Thymus (tissue), 11 donors: ENCODE results near the gene TUBA3E. TPM values are rescaled to one million over a fixed set of nuclear protein-coding genes. Genes with fewer than 3 reads are reported as not detected.
"Not testable (repeated sequence)": the region's sequence is repeated elsewhere in the genome, so short reads cannot be mapped to it uniquely, and the experiment has no call there.

Source experiments
- DNase-seq, 9 donors: peaks; one replicate each; pipeline ENCODE4 v3.0.0-alpha.2; 2013; ENCODE audit warnings: low spot score in 9 of 9, low read depth in 6 of 9, missing footprints in 1 of 9
- H3K27ac ChIP-seq, 2 donors: one replicate each; pipeline ENCODE4 v1.5.1; 2013; ENCODE audit warnings: control low read depth in 1 of 2, low read depth in 1 of 2, low read length in 1 of 2, mild to moderate bottlenecking in 1 of 2, moderate library complexity in 1 of 2
- H3K27me3 ChIP-seq, 2 donors: one replicate each; pipeline ENCODE4 v1.5.1; 2013; ENCODE audit warnings: low read length in 1 of 2; ENCODE audit not compliant: control insufficient read depth in 2 of 2, insufficient read depth in 1 of 2
- H3K36me3 ChIP-seq, 2 donors: one replicate each; pipeline ENCODE4 v1.5.1; 2013; ENCODE audit warnings: low read length in 1 of 2, mild to moderate bottlenecking in 1 of 2, moderate library complexity in 1 of 2; ENCODE audit not compliant: control insufficient read depth in 2 of 2, insufficient read depth in 2 of 2
- H3K4me1 ChIP-seq, 2 donors: one replicate each; pipeline ENCODE4 v1.5.1; 2013; ENCODE audit warnings: low read length in 2 of 2; ENCODE audit not compliant: control insufficient read depth in 2 of 2, insufficient read depth in 2 of 2
- H3K4me3 ChIP-seq, 2 donors: one replicate each; pipeline ENCODE4 v1.5.1; 2013; ENCODE audit warnings: low read length in 2 of 2, control low read depth in 1 of 2, mild to moderate bottlenecking in 1 of 2
- H3K9me3 ChIP-seq, 2 donors: one replicate each; pipeline ENCODE4 v1.5.1; 2013; ENCODE audit warnings: low read length in 1 of 2, mild to moderate bottlenecking in 1 of 2; ENCODE audit not compliant: control insufficient read depth in 2 of 2, insufficient read depth in 1 of 2
- WGBS: extraction: QIAGEN DNeasy Blood & Tissue Kit; methylation state at CpG from one replicate; pipeline ENCODE4 v1.1.7; 2013; 5-methylcytosine and 5-hydroxymethylcytosine counted together
- polyA plus RNA-seq: library from polyadenylated mRNA; stranded (reverse); fragments of 200-250 nt; gene quantifications from one replicate; pipeline ENCODE4 v1.2.3, GENCODE V29; 2013
- total RNA-seq: library from RNA; stranded (reverse); fragments of 120-200 nt; gene quantifications from one replicate; pipeline ENCODE4 v1.2.4, GENCODE V29; 2013
- donor health status: healthy.

TUBA3E gene
- total and polyA plus RNA-seq, 2 donors, result 0.05 to 0.82 TPM

DNA sequence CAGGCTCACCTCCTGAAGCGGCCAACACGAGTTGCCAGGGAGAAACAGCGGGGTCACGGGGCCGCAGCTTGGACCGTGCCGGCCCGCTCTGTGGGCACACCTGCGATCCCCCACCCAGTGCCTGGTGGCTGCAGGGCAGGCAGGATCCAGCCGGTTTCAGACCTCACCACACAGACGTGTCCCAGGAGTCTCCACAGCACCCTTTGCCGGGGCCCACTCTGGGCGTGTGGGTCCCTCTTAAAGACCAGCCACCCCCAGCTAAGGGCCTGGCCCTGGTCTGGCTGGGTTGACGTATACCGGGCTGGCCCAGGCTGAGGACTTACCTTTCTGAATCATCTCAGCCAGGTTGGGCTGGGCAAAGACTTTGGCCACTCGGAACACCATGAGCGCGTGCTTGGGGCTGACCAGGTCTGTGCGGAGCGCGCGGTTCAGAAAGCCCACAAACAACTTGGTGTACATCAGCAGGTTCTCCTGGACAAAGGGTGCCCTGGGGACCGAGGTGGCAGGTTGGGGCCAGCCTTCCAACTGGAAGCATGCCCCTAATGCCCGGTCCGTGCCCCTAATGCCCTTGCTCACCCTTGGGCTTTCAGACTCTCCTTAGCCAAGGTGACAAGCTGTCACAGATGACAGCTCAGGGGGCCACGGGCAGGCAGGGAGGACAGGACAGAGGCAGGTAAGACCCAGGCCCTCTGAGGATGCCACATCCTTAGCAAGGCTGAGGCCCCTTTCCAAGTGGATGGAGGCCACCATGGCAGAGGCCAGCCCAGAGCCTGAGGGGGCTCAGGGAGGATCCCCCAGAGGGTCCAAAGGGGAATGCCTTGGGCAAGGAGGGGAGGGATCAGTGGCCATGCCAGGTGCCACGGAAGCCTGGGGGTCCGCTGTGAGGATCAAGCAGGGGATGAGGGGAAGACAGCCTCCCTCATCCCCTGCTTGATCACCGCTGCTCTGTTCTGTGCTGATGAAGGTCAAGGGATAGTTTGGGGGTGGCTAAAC is 43.2 kb downstream of the TUBA3E start:
- Histone ChIP-seq H3K9me3 (no peaks in the 10 kb centered on the region), H3K36me3 (peaks cover 27 to 58% of the 10 kb centered on the region in 2 donors), H3K4me1 (no peaks in the 10 kb centered on the region), H3K27ac (no peak overlapping the region), H3K27me3 (no peaks in the 10 kb centered on the region), H3K4me3 (no peak overlapping the region)
- 98% methylated on average over 29 of the region's 29 CpGs for WGBS
- DNase-seq, result no peak

GRCh38 chr2:130154423-130154770 is 43.8 kb downstream of the TUBA3E start:
- H3K4me3 ChIP-seq, H3K27me3 ChIP-seq, DNase-seq, H3K27ac ChIP-seq, H3K4me1 ChIP-seq, H3K9me3 ChIP-seq: not testable (repeated sequence)
- WGBS, result 97% methylated on average over 8 of the region's 8 CpGs
- H3K36me3 ChIP-seq, result peaks cover 26 to 52% of the 10 kb centered on the region in 2 donors

DNA sequence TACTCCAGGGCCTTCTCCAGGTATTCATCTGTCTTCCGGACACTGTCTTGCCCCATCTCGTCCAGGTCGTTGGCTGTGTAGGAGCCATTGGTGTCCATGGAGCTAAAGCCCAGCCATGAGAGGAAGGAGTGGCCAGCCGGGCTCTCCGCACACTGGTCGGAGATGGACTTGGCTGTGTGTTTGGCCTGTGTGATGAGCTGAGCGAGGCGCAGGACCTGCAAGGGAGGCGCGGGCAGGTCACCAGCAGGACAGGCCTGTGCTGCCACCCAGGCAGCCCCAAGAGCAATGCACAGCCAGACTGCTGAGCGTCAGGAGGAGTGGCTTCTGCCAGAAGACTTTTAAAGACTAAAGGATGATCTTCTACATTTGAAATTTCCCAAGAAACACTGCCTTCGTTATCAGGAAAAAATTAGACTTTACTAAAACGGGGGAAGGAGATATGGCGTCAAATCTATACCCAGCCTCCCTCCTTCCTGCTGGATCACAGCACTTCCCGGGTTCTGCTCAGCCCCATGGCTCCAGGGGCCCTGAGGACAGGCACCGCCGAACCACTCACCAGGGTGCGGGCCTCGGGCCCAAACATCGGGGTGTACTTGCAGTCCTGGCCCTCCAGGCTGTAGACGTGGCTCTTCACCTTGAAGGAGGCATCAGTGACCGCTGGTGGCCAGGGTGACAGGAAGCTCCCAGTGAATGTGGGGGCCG is 44.4 kb downstream of the TUBA3E start:
- H3K9me3 ChIP-seq, H3K27me3 ChIP-seq, DNase-seq, H3K4me1 ChIP-seq, H3K4me3 ChIP-seq, H3K27ac ChIP-seq: not testable (repeated sequence)
- peaks cover 26 to 48% of the 10 kb centered on the region in 2 donors for H3K36me3 ChIP-seq
- WGBS, result 97% methylated on average over 23 of the region's 23 CpGs

DNA sequence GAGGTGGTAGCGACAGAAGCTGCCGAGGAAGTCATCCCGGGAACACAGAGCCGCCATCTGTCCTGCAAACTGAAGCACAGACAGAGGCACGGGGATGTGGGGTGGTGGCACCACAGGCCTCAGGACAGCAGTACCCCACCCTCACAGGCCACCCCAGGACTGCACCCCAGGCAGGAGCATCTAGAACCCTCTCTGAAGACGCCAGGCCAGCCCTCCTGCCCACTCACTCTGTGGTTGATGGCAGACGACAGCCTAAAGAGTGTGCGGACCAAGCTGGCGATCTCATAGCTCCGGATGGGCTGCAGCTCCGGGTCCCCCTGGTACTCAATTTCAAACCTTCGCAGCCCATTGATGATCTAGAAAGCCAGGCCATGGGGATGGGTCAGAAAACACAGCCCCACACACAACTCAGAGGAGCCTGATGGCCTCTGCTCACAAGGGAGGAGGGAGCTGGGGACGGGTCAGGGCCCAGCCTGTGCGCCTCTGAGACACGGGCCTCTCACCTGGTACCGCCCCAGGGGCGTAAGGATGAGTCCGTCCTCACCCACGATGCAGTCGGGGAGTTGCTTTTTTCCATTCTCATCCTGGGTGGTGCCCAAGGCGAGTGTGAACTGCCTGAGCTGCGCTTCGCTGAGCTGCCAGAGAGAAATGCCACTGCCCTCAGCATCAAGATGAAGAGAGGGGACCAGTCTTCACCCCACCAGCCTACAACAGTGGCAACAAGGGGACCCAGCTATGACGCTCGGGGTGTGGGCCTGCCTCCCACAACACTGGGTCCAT is 45.2 kb downstream of the TUBA3E start:
- Histone ChIP-seq H3K27me3 (no peaks in the 10 kb centered on the region), H3K4me3 (no peak overlapping the region), H3K36me3 (peaks cover 24 to 42% of the 10 kb centered on the region in 2 donors), H3K27ac (no peak overlapping the region), H3K9me3 (no peaks in the 10 kb centered on the region), H3K4me1 (no peaks in the 10 kb centered on the region)
- DNase-seq, result no peak
- 97% methylated on average over 25 of the region's 25 CpGs for WGBS

- 98% methylated on average over 27 of the region's 27 CpGs for WGBS
- not testable (repeated sequence) for H3K27me3 ChIP-seq, H3K4me1 ChIP-seq, H3K9me3 ChIP-seq, H3K27ac ChIP-seq, H3K4me3 ChIP-seq, DNase-seq
- peaks cover 24 to 42% of the 10 kb centered on the region in 2 donors for H3K36me3 ChIP-seq
Measured at GRCh38 chr2:130152136-130152815, 46.0 kb downstream of the TUBA3E start.

DNA sequence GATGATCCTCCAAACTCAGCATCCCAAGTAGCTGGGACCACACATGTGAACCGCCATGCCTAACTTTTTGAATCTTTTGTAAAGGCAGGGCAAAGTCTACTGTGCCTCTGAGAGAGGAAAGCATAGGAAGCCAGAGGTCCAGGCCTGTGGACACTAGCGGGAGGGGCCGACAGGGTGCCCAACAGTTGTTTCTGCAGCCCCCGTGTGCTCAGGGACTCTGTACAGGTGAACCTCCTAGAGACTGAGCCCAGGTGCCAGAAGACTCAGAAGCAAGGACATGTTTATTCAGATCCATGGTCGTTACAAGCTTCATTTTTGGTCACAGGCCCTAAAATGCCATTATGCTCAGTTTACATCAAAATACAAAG is 47.1 kb downstream of the TUBA3E start:
- not testable (repeated sequence) for H3K4me1 ChIP-seq, DNase-seq, H3K27ac ChIP-seq, H3K27me3 ChIP-seq, H3K4me3 ChIP-seq, H3K9me3 ChIP-seq
- WGBS, result 78% methylated on average over 5 of the region's 5 CpGs
- peaks cover 24 to 38% of the 10 kb centered on the region in 2 donors for H3K36me3 ChIP-seq

DNA sequence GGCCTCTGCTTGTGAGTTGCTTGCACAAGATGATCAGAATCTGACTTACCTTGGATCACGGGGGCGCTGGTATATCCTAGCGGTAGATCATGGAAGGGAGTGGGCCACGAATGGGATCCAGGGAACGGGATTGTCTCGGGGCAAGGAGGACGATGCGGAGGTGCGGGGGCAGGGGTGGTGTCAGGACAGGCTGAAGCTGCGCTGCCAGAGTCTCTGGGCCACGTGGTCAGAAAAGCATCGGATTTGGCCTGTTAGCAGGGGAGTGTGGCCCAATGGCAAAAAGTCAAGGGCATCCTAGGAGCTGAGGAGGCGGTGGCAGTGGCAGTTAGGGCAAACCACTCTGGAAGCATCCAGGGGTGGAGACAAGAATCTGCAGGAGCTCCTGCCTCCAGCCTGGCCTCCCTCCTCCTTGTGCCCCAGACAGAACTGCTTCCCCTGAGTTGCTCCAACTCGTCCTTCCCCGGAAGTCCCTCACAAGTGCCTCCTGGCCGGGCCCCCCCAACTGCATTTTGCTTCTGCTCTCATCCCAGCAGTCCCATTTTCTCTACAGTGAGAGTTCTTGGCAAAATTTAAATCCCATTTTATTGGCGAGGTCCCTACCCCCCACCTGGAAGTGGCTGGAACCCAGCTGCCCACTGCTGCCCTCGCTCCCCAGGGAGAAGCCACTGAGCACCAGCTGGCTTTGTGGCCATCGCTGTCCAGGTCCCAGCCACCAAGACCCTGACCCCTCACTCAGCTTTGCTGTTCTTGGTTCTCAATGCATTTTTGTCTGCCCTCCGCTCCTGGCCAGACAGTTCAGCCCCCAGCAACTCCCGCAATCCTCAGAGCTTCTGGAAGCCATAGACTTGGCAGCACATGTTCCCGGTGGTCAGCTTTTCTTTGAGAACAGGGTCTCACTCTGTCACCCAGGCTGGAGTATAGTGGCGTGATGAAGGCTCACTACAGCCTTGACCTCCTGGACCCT is 47.8 kb downstream of the TUBA3E start:
- H3K27ac ChIP-seq, result no peak overlapping the region
- H3K4me3 ChIP-seq, result no peak overlapping the region
- WGBS, result 97% methylated on average over 23 of the region's 23 CpGs
- no peaks in the 10 kb centered on the region for H3K4me1 ChIP-seq
- DNase-seq, result no peak
- H3K27me3 ChIP-seq, result peaks cover 0 to 4% of the 10 kb centered on the region in 2 donors
- H3K36me3 ChIP-seq, result peaks cover 24 to 34% of the 10 kb centered on the region in 2 donors
- H3K9me3 ChIP-seq, result no peaks in the 10 kb centered on the region

DNA sequence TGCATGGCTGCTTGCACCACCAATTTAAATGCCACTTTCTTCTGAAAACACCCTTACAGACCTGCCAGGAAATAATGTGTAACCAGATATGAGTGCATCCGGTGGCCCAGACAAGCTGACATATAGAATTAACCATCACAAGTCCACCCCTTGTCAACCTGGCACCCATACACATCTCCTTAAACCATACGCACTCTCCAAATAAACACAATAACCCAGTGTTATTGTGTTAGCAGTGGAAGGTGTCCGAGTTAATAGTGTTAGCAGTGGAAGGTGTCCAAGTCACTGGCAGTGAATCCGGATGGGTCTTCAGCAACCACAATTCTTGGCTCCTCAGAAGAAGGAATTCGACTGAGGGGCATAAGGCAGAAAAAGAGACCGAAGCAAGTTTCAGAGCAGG is 49.7 kb downstream of the TUBA3E start:
- 74% methylated on average over 6 of the region's 6 CpGs for WGBS
- not testable (repeated sequence) for DNase-seq
- H3K36me3 ChIP-seq, result peaks cover 16% of the 10 kb centered on the region in 2 donors

More for the DNA sequence above, 49.7 kb downstream of the TUBA3E start:
- not testable (repeated sequence) for H3K9me3 ChIP-seq, H3K4me3 ChIP-seq, H3K4me1 ChIP-seq, H3K27ac ChIP-seq
- H3K27me3 ChIP-seq, result peaks cover under 1 to 18% of the 10 kb centered on the region in 2 donors
